Hypothalamus (tissue), 51 donors: ENCODE measurements around the gene INSIG2.

Experiments
- DNase-seq, 51 donors: peaks; one replicate each; lab custom pipeline; 2025; lab: John Stamatoyannopoulos, UW

The INSIG2 gene

GRCh38 chr2:118097657-118098056 is 9.4 kb downstream of the INSIG2 start:
- no peak for DNase-seq

DNA sequence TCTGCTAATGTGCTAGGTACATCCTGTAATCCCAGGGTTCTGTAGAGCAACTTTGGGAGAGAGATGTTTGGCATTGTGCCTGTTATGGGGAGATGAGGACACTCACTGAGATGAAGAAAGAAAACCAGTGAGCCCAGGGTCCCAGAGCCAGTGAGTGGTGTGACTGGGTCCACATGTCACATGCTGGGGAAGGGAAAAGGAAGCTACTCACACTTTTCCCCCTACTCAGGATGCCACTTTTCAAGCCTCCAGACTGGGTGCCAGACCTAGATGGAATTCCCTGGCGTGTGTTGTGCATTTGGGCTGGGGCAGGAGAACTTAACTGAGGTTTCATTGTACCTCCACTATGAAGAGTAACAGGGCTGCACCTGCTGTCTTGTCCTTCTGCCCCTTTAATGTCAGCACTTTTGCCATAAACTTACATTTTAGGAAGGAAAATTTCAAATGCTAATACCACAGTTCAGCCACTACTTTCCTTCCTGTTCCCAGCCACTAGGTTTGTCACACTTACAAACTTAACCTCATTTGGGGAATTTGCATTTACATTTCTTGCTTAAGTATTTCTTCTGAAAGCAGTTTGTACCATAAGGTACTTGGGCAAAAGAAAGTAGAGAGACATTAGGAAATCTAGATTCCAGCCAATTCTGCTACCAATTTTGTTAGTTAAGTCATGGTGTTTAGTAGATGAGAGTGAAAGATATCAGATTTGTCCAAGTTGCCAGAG is 10.2 kb downstream of the INSIG2 start:
- DNase-seq: no peak

DNA sequence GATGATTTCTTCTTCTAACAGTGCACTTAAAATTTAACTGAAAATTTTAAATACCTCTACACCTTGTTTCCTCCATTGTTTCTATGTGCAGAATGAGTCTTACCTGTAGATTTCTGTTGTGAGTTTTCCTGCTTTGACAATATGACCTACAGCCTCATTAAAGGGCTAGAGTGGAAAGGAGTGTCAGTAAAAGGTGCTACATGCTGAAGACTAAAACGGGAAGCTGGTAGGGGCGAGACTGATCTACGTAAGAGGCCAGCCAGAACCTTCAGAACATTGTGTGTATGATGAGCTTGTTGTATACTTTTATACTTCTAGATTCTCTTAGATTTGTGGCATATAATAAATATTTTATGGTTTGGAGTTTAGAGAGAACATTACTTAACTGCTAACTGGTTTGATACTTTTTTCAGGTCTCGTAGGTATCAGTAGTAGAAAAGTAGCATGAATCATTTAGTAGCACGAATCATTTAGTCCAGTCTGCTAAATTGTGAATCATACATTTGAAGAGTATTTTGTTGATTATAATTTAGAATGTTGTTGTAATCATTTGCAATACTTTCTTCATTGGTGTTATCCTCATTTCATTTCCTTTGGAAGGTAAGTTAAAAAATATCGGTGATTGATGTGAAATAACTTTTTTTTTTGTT is 14.3 kb downstream of the INSIG2 start:
- DNase-seq: no peak

DNA sequence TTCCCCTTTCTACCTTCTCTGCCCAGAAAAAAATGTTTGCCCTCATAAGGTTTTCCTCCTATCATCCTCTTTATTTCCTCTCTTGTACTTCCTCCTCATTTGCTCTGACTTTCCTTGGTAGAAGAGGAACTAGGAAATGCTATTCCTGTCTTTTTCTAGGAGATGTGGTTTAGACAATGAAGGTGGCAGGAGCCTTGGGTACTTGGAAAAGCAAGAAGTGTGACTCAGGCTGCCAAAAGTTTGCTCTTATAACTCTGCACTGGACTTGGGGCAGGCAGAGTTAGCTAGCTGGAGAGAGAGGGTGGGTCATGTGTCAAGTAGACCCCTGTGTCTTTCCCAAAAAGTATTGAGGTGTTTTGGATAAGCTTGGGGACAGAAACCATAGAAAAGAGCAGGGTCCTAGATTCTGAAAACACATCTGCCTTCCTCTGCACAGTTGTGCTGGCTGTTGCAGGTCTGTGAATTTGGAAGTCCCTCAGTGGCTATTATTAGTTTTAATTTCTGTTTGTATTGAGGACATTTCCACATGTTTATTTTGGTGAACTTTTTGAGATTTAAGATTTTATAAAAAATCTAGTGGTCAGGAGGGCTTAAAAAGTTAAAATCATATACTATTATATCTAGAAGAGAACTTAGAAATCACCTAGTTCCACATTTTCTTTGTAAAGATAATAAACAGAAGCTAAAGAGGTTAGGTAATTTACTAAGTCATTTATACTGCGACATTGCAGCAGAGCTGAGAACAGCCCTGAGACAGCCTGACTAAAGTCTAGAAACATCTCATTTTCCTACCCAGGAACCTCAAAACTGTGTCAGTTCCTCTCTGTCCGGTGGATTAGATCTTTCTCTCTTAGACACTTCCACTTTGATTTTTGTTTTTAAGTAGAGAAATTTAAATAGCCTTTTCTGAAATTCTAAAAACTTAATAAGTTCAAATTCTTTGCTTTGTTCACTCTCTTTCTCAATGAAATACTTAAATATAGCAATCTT is 16.0 kb downstream of the INSIG2 start:
- no peak for DNase-seq

DNA sequence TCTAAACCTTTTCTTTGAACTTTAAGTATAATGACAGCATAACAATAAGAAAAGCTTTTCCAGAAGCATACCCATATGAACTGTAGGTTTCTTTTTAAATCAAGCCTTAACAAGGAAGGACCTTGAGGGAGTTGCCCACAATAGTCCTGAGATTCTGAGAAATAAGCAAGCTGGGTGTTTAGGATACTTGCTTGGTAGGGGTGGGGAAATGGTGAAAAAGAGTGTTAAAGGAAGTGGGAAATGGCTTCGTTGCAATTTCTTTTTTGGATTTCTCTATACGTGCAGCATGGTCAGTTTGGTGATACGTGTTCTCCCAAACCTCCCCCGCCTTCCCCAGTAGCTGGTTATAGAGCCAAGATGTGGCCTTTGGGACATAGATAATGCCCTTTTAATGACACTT is 17.2 kb downstream of the INSIG2 start:
- DNase-seq: no peak

GRCh38 chr2:118106926-118107325 is 18.7 kb downstream of the INSIG2 start:
- no peak for DNase-seq

DNA sequence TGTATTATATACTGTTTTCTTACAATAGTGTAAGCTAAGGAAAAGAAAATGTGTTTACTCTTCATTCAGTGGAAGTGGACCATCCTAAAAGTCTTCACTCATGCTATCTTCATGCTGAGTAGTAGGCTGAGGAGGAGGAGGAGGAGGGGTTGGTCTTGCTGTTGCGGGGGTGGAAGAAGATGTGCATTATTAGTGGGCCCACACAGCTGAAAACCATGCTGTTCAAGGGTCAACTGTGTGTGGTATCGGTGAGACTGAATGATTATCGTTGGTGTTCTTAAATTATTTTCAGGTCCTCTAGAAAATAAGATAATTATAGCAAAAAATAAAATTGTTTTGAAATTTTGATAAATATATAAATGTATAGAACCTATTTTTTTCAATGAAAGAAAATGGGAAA is 22.0 kb downstream of the INSIG2 start:
- no peak for DNase-seq

- DNase-seq: no peak
Measured at GRCh38 chr2:118110991-118111390, 22.7 kb downstream of the INSIG2 start.

DNA sequence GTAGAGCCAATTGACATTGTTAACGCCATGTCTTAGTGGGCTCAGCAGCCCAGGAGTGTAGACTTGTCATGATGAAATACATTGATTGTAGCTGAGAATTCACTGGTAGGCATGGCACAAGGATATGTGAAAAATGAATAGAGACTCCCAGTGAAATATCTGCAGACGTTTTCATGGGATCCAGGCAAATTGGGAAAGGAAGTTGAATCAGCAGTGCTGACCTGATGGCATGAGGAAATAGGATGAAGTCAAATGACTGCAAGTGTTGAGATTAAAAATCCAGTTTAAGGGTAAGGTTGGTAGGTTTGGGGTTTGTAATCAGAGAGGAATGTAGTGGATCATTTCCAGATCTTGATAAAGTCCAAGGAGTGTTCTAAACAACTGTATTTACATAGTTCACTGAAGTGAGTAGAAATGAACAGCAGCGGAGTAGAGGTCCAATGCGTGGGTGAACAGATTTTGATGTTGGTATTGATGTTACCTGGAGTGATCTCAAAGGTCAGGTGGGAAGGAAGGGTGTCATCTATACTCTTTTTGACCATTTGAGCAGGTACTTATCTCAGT is 24.6 kb downstream of the INSIG2 start:
- DNase-seq: no peak

- no peak for DNase-seq
Measured at GRCh38 chr2:118114863-118115262, 26.6 kb downstream of the INSIG2 start.

DNA sequence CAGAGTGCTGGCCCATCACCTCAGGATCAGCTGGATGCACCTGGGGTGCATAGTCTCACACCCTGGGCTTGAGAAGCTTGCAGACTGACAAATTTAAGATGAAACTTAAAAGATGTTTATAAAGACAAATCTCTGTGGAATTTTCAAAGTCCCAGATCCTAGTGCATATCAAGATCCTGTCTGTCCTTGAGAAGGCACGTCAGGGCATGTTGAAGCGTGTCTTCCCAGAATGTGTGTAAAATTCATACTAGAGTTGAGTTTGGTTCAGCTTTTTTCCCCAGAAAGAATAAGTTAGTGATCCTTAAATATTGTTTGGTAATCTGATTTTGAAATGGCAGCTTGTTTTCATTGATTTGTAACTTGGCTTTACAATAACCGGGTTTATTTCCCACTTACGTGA is 27.5 kb downstream of the INSIG2 start:
- DNase-seq: no peak

DNA sequence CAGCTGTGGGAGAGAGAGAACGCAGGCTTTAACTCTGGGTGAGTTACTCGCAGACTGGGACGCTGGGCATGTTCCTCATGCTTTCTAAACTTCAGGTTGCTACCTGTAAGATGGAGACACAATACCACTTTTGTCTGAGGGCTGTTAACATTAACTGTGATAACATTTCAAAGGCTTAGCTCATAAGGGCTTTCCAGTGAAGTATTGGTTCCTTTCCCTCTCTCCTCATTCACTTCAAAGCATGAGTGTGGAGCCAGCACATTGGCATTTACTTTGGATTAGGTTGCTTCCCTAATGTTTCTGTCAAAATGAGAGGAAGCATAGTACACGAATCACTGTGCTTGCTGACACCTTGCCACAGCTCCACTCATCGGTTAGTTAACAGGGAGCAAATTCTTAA is 30.2 kb downstream of the INSIG2 start:
- no peak for DNase-seq

GRCh38 chr2:118119158-118119727 is 31.0 kb downstream of the INSIG2 start:
- no peak for DNase-seq

DNA sequence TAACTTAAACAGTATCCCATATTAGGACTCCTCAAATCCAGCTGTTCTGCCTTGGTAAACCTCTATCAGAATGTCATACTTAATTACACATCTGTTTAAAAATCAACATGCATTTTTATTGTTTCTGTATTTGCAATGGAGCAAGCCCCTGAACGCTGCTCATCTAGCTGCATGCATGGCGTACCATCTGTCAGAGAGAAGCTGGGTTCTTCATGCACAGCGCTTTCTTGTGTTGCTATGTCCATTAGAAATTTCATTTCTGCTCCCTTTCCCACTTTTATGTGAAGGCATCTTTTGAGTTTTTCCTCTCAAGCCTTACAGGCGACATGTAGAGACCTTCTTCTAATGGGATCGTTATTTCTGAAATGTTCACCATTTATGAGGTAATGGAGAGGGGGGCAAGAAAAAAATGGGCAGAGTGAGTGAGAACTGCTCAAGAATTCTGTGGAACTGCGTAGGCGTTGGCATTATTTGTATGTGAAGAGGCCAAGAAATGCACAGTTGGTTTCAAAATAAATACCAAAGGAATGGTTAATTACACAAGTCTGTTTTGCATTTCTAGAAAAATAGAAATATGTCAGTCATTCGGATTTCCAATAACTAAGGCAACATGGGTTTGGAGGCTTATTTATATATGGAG is 31.6 kb downstream of the INSIG2 start:
- DNase-seq: no peak

DNA sequence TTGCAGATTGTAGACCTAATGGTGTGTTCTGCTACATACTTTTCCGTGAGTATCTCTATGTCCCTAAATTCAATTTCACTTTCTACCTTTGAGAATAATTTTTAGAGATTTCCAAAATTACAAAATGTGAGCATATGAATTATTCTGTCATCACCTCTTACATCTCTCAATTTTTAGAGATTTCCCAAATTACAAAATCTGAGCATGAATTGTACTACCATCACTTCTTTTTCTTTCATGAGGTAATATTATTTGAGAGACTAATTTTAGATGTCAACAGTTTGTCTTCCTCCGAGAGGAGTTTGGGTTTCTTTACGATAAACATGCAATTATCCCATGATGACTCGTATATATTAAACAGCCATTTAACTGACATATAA is 32.1 kb downstream of the INSIG2 start:
- DNase-seq: no peak

GRCh38 chr2:118121101-118121500 is 32.8 kb downstream of the INSIG2 start:
- DNase-seq: no peak

DNA sequence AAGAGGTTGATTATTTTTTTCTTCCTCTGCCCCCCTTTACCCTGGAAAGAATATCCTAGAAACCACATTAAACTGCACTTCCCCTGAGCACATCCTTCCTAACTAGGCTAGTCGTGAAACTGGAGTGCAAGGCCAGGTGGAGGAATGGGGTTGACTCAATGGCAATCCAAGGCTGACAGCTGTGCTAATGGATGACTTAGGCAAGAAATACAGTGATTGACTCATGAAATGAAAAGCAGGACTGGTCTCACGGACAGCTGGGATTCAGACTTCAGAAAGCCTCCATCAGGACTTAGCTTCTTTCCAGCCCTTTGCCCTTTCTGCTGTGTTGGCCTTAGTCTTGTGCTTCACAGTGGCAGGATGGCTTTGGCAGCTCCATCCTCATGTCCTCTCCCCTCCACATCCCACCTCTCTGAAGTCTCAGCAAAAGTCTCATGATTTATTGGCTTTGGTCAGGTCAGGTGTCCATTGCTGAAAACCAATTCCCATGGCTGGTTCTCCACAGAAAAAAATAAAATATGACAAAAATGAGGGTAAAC is 33.8 kb downstream of the INSIG2 start:
- DNase-seq: no peak

GRCh38 chr2:118122594-118123281 is 34.5 kb downstream of the INSIG2 start:
- DNase-seq: no peak

GRCh38 chr2:118123561-118124232 is 35.4 kb downstream of the INSIG2 start:
- DNase-seq: no peak
